ENCODE data around the gene GRN.
"Not testable (repeated sequence)": the region's sequence is repeated elsewhere in the genome, so short reads cannot be mapped to it uniquely, and the experiment has no call there.

DNA sequence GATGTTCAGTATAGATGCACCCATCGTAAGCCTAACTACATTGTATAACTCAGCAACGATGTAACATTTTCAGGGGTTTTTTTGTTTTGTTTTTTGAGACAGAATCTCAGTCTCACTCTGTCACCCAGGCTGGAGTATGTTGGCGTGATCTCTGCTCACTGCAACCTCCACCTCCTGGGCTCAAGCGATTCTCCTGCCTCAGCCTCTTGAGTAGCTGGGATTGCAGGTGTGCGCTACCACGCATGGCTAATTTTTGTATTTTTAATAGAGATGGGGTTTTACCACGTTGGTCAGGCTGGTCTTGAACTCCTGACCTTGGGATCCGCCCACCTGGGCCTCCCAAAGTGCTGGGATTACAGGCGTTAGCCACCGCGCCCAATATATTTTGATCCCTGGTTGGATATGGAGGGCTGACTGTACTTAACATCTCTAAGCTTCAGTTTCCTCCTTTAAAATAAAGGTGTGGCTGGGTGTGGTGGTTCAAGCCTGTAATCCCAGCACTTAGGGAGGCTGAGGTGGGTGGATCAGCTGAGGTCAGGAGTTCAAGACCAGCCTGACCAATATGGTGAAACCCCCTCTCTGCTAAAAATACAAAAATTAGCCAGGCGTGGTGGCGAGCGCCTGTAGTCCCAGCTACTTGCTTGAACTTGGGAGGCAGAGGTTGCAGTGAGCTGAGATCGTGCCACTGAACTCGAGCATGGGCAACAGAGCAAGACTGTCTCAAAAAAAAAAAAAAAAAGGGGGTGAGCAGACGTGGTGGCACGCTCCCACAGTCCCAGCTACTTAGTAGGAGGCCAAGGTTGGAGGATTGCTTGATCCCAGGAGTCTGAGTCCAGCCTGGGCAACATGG is 2.3 kb downstream of the GRN start:
- not testable (repeated sequence) for TF ChIP-seq RNF2 (IDR thresholded peaks at IDR 0.05; ENCODE audit: borderline replicate concordance, low read depth, low read length, missing control alignments, poor library complexity, severe bottlenecking); POLR2A (IDR thresholded peaks at IDR 0.05; ENCODE audit: control extremely low read depth in 1 of 2, low read depth in 2 of 2, low read length in 2 of 2); KDM1A (IDR thresholded peaks at IDR 0.05; ENCODE audit: borderline replicate concordance, low read length); BCL11A (IDR thresholded peaks at IDR 0.05; ENCODE audit: low read depth in 2 of 2, low read length in 2 of 2); TCF12 (IDR thresholded peaks at IDR 0.05; ENCODE audit: low read depth, low read length)
- TF ChIP-seq, protein P1, sequence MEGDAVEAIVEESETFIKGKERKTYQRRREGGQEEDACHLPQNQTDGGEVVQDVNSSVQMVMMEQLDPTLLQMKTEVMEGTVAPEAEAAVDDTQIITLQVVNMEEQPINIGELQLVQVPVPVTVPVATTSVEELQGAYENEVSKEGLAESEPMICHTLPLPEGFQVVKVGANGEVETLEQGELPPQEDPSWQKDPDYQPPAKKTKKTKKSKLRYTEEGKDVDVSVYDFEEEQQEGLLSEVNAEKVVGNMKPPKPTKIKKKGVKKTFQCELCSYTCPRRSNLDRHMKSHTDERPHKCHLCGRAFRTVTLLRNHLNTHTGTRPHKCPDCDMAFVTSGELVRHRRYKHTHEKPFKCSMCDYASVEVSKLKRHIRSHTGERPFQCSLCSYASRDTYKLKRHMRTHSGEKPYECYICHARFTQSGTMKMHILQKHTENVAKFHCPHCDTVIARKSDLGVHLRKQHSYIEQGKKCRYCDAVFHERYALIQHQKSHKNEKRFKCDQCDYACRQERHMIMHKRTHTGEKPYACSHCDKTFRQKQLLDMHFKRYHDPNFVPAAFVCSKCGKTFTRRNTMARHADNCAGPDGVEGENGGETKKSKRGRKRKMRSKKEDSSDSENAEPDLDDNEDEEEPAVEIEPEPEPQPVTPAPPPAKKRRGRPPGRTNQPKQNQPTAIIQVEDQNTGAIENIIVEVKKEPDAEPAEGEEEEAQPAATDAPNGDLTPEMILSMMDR (IDR thresholded peaks at IDR 0.05; ENCODE audit: control extremely low read depth in 1 of 3, insufficient read depth in 1 of 3, low read depth in 1 of 3, low read length in 3 of 3), result not testable (repeated sequence)
